Natural killer cell (primary cell): ENCODE results near the gene TOX4. TPM values are rescaled to one million over a fixed set of nuclear protein-coding genes. Genes with fewer than 3 reads are reported as not detected.

ENCODE experiments used
- ATAC-seq, 3 donors: fragments of 150-1000 bp in 2 of 3; fragments of 200-7000 bp in 1 of 3; cut with Tn5 transposase; 1 replicate in 1 of 3; 2 replicates in 2 of 3; pipeline ENCODE4 v1.10.0; 2021; ENCODE audit warnings: mild to moderate bottlenecking in 2 of 3, moderate library complexity in 2 of 3
- DNase-seq, 2 donors: peaks; one replicate each; pipeline versions ENCODE4 v3.0.0 to v3.0.0-alpha.2; 2013 to 2021; ENCODE audit warnings: mixed read lengths in 1 of 2
- H3K27ac ChIP-seq: one replicate; pipeline ENCODE4 v1.5.1; 2013; ENCODE audit warnings: mild to moderate bottlenecking, low read length
- H3K27me3 ChIP-seq: one replicate; pipeline ENCODE4 v1.6.1; 2013; ENCODE audit warnings: low read length; ENCODE audit not compliant: control insufficient read depth, insufficient read depth
- H3K36me3 ChIP-seq: one replicate; pipeline ENCODE4 v1.6.1; 2013; ENCODE audit warnings: low read length; ENCODE audit not compliant: control insufficient read depth, insufficient read depth
- H3K4me1 ChIP-seq: one replicate; pipeline ENCODE4 v1.6.1; 2013; ENCODE audit warnings: low read length; ENCODE audit not compliant: control insufficient read depth, insufficient read depth
- H3K4me3 ChIP-seq: one replicate; pipeline ENCODE4 v1.5.1; 2013; ENCODE audit warnings: low read length
- H3K9me3 ChIP-seq: one replicate; pipeline ENCODE4 v1.6.1; 2013; ENCODE audit warnings: low read length; ENCODE audit not compliant: control insufficient read depth, insufficient read depth
- H3K27ac Mint-ChIP-seq, 2 donors: one replicate each; pipeline ENCODE4 v1.8.0; 2022; ENCODE audit warnings: mild to moderate bottlenecking in 2 of 2, mixed read lengths in 2 of 2, moderate library complexity in 1 of 2
- H3K27me3 Mint-ChIP-seq, 2 donors: one replicate each; pipeline ENCODE4 v1.8.0; 2022; ENCODE audit warnings: low read depth in 2 of 2, mixed read lengths in 2 of 2
- H3K36me3 Mint-ChIP-seq: one replicate; pipeline ENCODE4 v1.8.0; 2022; ENCODE audit warnings: mixed read lengths
- H3K4me1 Mint-ChIP-seq, 2 donors: one replicate each; pipeline ENCODE4 v1.8.0; 2022; ENCODE audit warnings: mixed read lengths in 2 of 2
- H3K4me3 Mint-ChIP-seq: one replicate; pipeline ENCODE4 v1.8.0; 2022; ENCODE audit warnings: mild to moderate bottlenecking, moderate library complexity, mixed read lengths
- H3K9me3 Mint-ChIP-seq, 2 donors: one replicate each; pipeline ENCODE4 v1.8.0; 2022; ENCODE audit warnings: mixed read lengths in 2 of 2
- CTCF ChIP-seq: fragments of 200-600 bp; IDR thresholded peaks from one replicate; pipeline ENCODE4 v1.8.0; 2022; ENCODE audit warnings: antibody characterized with exemption
- WGBS: methylation state at CpG from one replicate; pipeline ENCODE4 v1.1.7; 2013; ENCODE audit warnings: missing lambda C conversion rate; ENCODE audit not compliant: insufficient coverage; 5-methylcytosine and 5-hydroxymethylcytosine counted together
- intact Hi-C: fragments of 100-400 bp; cut with micrococcal nuclease; formaldehyde crosslinking; loops from one replicate; pipeline ENCODE4 v1.14.2; 2022
- total RNA-seq, 4 donors: library from RNA; stranded (reverse); fragments of 120-200 nt in 1 of 4; gene quantifications; one replicate each; pipeline versions ENCODE4 v1.2.3 to v1.2.4, GENCODE V29; 2013 to 2022

Gene TOX4
- 100 to 1,000 TPM; 103 to 123 (median 123) TPM for total RNA-seq
- total RNA-seq (2013): 49.9 TPM

DNA sequence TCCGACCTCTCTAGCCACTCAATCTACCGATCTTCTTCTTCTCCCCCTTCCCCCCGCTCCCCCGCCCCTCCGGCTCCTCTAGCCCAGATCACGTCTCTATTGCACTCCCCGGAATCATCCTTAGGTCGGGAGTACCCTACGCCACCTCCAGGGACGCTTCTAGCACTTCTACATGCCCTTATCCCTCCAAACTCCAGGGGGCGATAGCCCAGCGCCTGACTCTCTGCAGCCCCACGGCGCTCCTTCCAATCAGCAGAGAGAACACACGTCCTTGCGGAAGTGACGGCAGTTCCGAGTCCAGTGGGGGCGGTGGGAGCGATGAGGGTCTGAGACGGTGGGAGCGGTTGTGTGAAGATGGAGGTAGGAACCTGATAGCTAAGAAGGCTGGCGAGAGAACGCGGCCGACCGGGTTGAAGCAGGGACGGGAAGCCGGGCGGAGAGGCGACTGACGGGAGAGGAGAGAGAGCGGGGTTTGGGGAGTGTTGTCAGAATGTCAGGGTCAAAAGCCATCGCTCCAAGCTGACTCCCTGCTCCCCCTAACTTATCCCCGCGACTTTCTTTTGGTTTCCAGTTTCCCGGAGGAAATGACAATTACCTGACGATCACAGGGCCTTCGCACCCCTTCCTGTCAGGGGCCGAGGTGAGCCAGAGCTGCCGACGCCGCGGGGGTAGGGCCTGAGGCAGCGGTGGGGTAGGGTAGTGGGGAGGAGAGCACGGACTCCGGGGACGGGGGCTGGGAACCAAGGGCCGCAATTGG, at the start of gene TOX4, which contains the start of gene RAB2B:
TOX4 (plus strand) TSS at position 271 of the 757 bp plus-strand sequence; CDS start at position 355, 84 bp downstream.
RAB2B (minus strand) TSS at position 35 of the 757 bp plus-strand sequence. CDS start 87 bp downstream, outside the sequence.
- Histone ChIP-seq H3K4me1 (peaks cover 9% of the 10 kb centered on the region), H3K9me3 (no peaks in the 10 kb centered on the region), H3K4me3 (peak within 1 kb of the TSS; percentile 80), H3K36me3 (peaks cover 20% of the 10 kb centered on the region), H3K27ac (peak within 1 kb of the TSS; percentile 88), H3K27me3 (no peaks in the 10 kb centered on the region)
- DNase-seq: peak; percentile 92 to 99
- WGBS: under 1% methylated on average over 49 of the region's 49 CpGs
- H3K4me3 Mint-ChIP-seq: peak within 1 kb of the TSS; percentile 98
- TF ChIP-seq CTCF: peak; percentile 88
- peak; percentile 94 to 100 (median 96) for ATAC-seq
- intact Hi-C loops: loop anchor here (1.0 kb wide), 4 partner anchors 21 to 93 kb away; partner anchors contain the start of genes CHD8, METTL3 and SUPT16H
- H3K4me1 Mint-ChIP-seq: peaks cover 34 to 43% of the 10 kb centered on the region in 2 donors
- no peaks in the 10 kb centered on the region for H3K27me3 Mint-ChIP-seq
- peak within 1 kb of the TSS; percentile 96 to 97 for H3K27ac Mint-ChIP-seq
- H3K36me3 Mint-ChIP-seq: peaks cover 9% of the 10 kb centered on the region
- no peaks in the 10 kb centered on the region for H3K9me3 Mint-ChIP-seq

DNA sequence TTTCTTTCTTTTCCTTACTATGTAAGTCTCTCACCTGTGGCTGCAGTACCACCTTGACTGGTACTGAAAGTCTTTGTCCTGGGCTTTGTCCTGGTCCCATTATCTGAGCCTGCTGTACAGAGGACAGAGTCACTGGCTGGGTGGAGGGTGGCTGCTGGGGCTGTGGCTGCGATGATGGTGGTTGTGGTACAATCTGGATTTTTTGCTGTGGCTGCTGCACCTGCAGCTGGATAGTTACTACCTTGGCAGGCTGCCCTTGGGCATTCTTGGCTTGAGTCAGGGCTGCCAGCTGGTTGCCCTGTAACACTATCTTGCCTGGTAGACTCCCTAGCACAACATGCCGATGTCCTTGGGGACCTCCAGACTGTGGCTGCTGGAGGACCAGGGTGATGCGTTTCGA, 48.1 kb upstream of the TOX4 start:
- Mint-ChIP-seq H3K27ac (no peak overlapping the region), H3K4me1 (peaks cover 0 to 18% of the 10 kb centered on the region in 2 donors), H3K4me3 (no peak overlapping the region), H3K36me3 (peaks cover 26% of the 10 kb centered on the region), H3K9me3 (no peaks in the 10 kb centered on the region), H3K27me3 (no peaks in the 10 kb centered on the region)
- Histone ChIP-seq H3K36me3 (peaks cover 70% of the 10 kb centered on the region), H3K4me1 (no peaks in the 10 kb centered on the region), H3K9me3 (no peaks in the 10 kb centered on the region), H3K4me3 (no peak overlapping the region), H3K27me3 (no peaks in the 10 kb centered on the region), H3K27ac (no peak overlapping the region)
- DNase-seq (no peak), ATAC-seq (no peak)
- no peak for TF ChIP-seq CTCF
- intact Hi-C loops: no loop called here
- WGBS: 100% methylated on average over 2 of the region's 4 CpGs

DNA sequence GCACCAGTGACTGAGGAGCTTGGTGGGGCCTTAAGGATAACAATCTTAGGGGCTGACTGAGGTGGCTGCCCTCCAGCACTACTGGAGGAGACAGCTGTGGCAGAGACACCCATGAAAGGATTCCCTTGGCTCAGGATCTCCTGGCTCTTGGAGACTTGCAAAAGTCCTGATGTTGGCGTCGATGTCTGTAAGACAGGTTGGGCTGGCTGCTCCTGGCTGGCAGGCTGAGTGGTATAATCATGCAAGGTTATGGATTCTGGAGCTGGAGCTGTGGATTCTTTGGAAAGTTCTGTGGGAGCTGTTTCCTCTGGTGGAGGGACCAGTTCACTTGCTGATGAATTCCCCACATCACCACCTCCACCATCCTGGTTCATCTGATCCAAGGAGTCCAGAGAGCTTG, 45.9 kb upstream of the TOX4 start:
- H3K27ac ChIP-seq: no peak overlapping the region
- H3K27me3 ChIP-seq: no peaks in the 10 kb centered on the region
- intact Hi-C loops: no loop called here
- no peaks in the 10 kb centered on the region for H3K4me1 ChIP-seq
- Mint-ChIP-seq H3K27ac (no peak overlapping the region), H3K4me3 (no peak overlapping the region), H3K4me1 (peaks cover 18 to 35% of the 10 kb centered on the region in 2 donors), H3K9me3 (no peaks in the 10 kb centered on the region), H3K36me3 (peaks cover 14% of the 10 kb centered on the region), H3K27me3 (no peaks in the 10 kb centered on the region)
- no peak overlapping the region for H3K4me3 ChIP-seq
- peaks cover 51% of the 10 kb centered on the region for H3K36me3 ChIP-seq
- whole genome bisulfite sequencing: 100% methylated on average over 2 of the region's 2 CpGs
- no peaks in the 10 kb centered on the region for H3K9me3 ChIP-seq
- DNase-seq (no peak), ATAC-seq (peak in 1 of 3 donors; percentile 14)
- no peak for TF ChIP-seq CTCF
